KMS-11 (cell line): ENCODE data around the gene PAPSS2.

Experiments
- H2AFZ ChIP-seq: fragments of 200-600 bp; sonication (generic); 2 replicates; pipeline ENCODE4 v1.6.1; 2016; ENCODE audit warnings: antibody characterized with exemption, mixed run types, low read depth
- H3K27ac ChIP-seq: fragments of 200-600 bp; sonication (generic); 2 replicates; pipeline ENCODE4 v1.6.1; 2016; ENCODE audit warnings: mild to moderate bottlenecking, mixed run types
- H3K27me3 ChIP-seq: fragments of 200-600 bp; sonication (generic); 2 replicates; pipeline ENCODE4 v1.6.1; 2017; ENCODE audit warnings: mild to moderate bottlenecking, low read depth, mixed run types, moderate library complexity; ENCODE audit not compliant: insufficient read depth
- H3K36me3 ChIP-seq: fragments of 200-600 bp; sonication (generic); 2 replicates; pipeline ENCODE4 v1.6.1; 2017; ENCODE audit warnings: mild to moderate bottlenecking, mixed run types; ENCODE audit not compliant: insufficient read depth
- H3K4me1 ChIP-seq: fragments of 200-600 bp; sonication (generic); 2 replicates; pipeline ENCODE4 v1.6.1; 2016; ENCODE audit warnings: mild to moderate bottlenecking, low read depth, mixed run types; ENCODE audit not compliant: poor library complexity, severe bottlenecking
- H3K4me2 ChIP-seq: fragments of 200-600 bp; sonication (generic); 2 replicates; pipeline ENCODE4 v1.7.0; 2016; ENCODE audit warnings: mild to moderate bottlenecking, mixed run types
- H3K4me3 ChIP-seq: fragments of 200-600 bp; sonication (generic); IDR thresholded peaks from 2 replicates; pipeline ENCODE4 v1.6.1; 2017; ENCODE audit warnings: low read depth, low read length, mixed read lengths; ENCODE audit not compliant: insufficient read depth
- H3K79me2 ChIP-seq: fragments of 200-600 bp; sonication (generic); 2 replicates; pipeline ENCODE4 v1.6.1; 2016; ENCODE audit warnings: low read depth, mixed run types; ENCODE audit not compliant: insufficient read depth
- H3K9ac ChIP-seq: fragments of 200-600 bp; sonication (generic); 2 replicates; pipeline ENCODE4 v1.6.1; 2016; ENCODE audit warnings: mild to moderate bottlenecking, mixed run types
- H4K20me1 ChIP-seq: fragments of 200-600 bp; sonication (generic); 2 replicates; pipeline ENCODE4 v1.6.1; 2016; ENCODE audit warnings: mild to moderate bottlenecking, mixed run types; ENCODE audit not compliant: insufficient read depth
- CTCF ChIP-seq: fragments of 200-600 bp; sonication (generic); conservative IDR thresholded peaks from 2 replicates; pipeline ENCODE4 v1.6.1; 2017; ENCODE audit warnings: low read depth, mild to moderate bottlenecking, antibody characterized with exemption, low read length, moderate library complexity, mixed read lengths

Gene PAPSS2

DNA sequence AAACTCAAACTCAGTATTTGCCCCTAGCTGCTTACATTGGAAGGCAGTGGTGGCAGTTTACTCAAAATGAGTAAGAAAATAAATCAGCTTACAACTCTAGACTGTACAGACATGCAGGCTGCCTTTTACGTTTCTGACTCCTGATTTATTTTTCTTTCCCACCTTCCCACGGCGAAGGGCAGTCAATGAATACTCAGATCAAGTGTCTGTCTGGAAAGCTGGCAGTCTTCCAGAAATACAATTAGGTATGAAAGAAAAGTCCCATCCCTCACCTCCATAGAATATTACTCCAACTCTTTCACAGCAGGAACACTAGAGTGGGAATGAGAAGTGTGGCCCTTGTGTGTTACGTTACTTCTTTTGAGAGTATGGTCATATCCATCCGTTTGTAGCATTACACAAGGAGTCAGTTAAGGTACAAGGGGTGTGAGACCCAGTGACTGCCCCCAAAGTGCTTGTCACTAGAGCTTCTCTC, 1.3 kb upstream of the PAPSS2 start:
- H3K27ac ChIP-seq, result no peak overlapping the region
- no peaks in the 10 kb centered on the region for H3K4me1 ChIP-seq
- H4K20me1 ChIP-seq, result no peaks in the 10 kb centered on the region
- TF ChIP-seq CTCF, result no peak
- H2AFZ ChIP-seq, result no peak overlapping the region
- no peaks in the 10 kb centered on the region for H3K79me2 ChIP-seq
- no peaks in the 10 kb centered on the region for H3K36me3 ChIP-seq
- no peak overlapping the region for H3K4me3 ChIP-seq
- H3K27me3 ChIP-seq, result no peaks in the 10 kb centered on the region
- H3K9ac ChIP-seq, result no peak overlapping the region
- H3K4me2 ChIP-seq, result no peak overlapping the region

- no peaks in the 10 kb centered on the region for H3K79me2 ChIP-seq
- H3K4me1 ChIP-seq, result no peaks in the 10 kb centered on the region
- no peak overlapping the region for H2AFZ ChIP-seq
- no peak overlapping the region for H3K4me2 ChIP-seq
- no peaks in the 10 kb centered on the region for H4K20me1 ChIP-seq
- H3K27ac ChIP-seq, result no peak overlapping the region
- H3K27me3 ChIP-seq, result no peaks in the 10 kb centered on the region
- no peak overlapping the region for H3K4me3 ChIP-seq
- no peak overlapping the region for H3K9ac ChIP-seq
- no peaks in the 10 kb centered on the region for H3K36me3 ChIP-seq
- TF ChIP-seq CTCF, result no peak
These were observed 671 bp upstream of the PAPSS2 start for GRCh38 chr10:87658858-87659555.

GRCh38 chr10:87660484-87661133, 931 bp downstream of the PAPSS2 start:
- H3K4me1 ChIP-seq, result no peaks in the 10 kb centered on the region
- TF ChIP-seq CTCF, result no peak

DNA sequence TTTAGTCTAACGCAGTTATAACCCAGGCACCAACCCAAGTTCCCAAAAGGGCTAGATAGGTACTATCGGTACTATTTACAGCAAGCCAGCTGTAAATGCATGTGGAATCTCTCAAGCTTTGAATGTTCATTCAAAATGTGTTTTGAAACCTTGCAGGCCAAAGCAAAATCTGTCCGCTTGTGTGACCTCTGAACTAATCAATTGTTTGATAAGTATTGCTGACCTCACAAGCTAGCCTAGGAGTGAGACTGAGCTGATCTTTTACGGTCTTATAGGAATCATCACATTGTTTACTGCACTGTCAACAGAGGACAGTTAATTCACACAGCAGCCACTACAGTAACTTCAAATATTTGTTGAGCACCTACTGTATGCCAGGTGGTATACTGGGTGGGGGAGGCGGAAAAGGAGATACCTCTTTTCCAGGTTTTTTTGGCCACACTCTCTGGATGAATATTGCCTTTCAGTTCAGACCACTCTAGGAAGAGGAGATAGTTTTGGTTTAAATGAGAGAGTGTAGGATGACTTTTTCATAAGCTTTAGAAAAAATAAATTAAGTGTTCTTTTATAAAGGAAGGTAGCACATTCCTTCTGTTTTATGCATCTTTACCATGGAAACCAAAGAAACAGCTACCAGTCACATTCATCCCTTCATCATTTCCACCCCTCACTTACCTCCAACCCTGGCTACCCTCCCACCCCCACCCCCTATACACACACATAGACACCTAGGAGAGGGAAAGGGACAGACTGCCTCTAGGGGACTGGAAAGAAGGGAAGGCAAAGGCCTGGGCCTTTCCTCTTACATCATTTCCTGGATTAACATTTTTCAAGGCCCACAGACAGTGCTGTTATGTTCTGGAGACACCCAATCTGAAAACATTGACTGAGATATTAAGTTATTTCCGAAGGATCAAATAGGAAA, 2.4 kb downstream of the PAPSS2 start:
- Histone ChIP-seq H3K4me1 (no peaks in the 10 kb centered on the region), H3K4me2 (no peak overlapping the region), H3K27ac (no peak overlapping the region), H3K36me3 (no peaks in the 10 kb centered on the region), H3K79me2 (no peaks in the 10 kb centered on the region), H2AFZ (no peak overlapping the region), H4K20me1 (no peaks in the 10 kb centered on the region), H3K4me3 (no peak overlapping the region), H3K9ac (no peak overlapping the region), H3K27me3 (no peaks in the 10 kb centered on the region)
- TF ChIP-seq CTCF, result no peak

More at GRCh38 chr10:87660484-87661133, 931 bp downstream of the PAPSS2 start:
- Histone ChIP-seq H3K79me2 (no peaks in the 10 kb centered on the region), H3K27me3 (no peaks in the 10 kb centered on the region), H2AFZ (no peak overlapping the region), H3K36me3 (no peaks in the 10 kb centered on the region), H4K20me1 (no peaks in the 10 kb centered on the region), H3K9ac (no peak overlapping the region), H3K27ac (no peak overlapping the region), H3K4me2 (no peak overlapping the region), H3K4me3 (no peak overlapping the region)
